SK-N-SH (cell line): ENCODE results near the gene GNG11.

Experiments
- EP300 ChIP-seq, 2 experiments: IDR thresholded peaks; 2 replicates each; pipeline versions ENCODE4 v1.4.0 to v1.6.1; 2012; ENCODE audit warnings: borderline replicate concordance in 1 of 2, low read depth in 1 of 2, low read length in 1 of 2
- USF1 ChIP-seq: IDR thresholded peaks from 2 replicates; pipeline ENCODE4 v1.4.0; 2012; ENCODE audit warnings: low read depth, borderline replicate concordance
- USF2 ChIP-seq: fragments of 150-350 bp; IDR thresholded peaks from 2 replicates; pipeline ENCODE4 v1.6.1; 2017; ENCODE audit warnings: antibody characterized with exemption, low read length, low read depth, borderline replicate concordance

GRCh38 chr7:93937818-93938217, 16.3 kb downstream of the GNG11 start:
- TF ChIP-seq USF1: no peak
- TF ChIP-seq EP300 (IDR thresholded peaks at IDR 0.05; ENCODE audit: borderline replicate concordance in 1 of 2, low read depth in 1 of 2, low read length in 1 of 2): no peak
- no peak for TF ChIP-seq USF2
